HepG2 (cell line): Measurements from ENCODE around the gene SNRPB2.

Experiments
- ATF3 ChIP-seq: sonication (generic); formaldehyde crosslinking; IDR thresholded peaks from 2 replicates; pipeline ENCODE4 v1.4.0; 2020; ENCODE audit warnings: missing genetic modification reagents
- BRD4 ChIP-seq: sonication (generic); formaldehyde crosslinking; IDR thresholded peaks from 2 replicates; pipeline ENCODE4 v1.4.0; 2020; ENCODE audit warnings: missing genetic modification reagents
- CHD4 ChIP-seq: fragments of 200-600 bp; sonication (generic); IDR thresholded peaks from 2 replicates; pipeline ENCODE4 v1.7.0; 2017; ENCODE audit warnings: mild to moderate bottlenecking, low read length, borderline replicate concordance
- CTCF ChIP-seq: sonication (generic); formaldehyde crosslinking; IDR thresholded peaks from 2 replicates; pipeline ENCODE4 v1.5.0; 2020; ENCODE audit warnings: mild to moderate bottlenecking, missing genetic modification reagents, moderate library complexity
- EZH2 ChIP-seq: conservative IDR thresholded peaks from 2 replicates; pipeline ENCODE4 v1.6.1; 2012; ENCODE audit warnings: mild to moderate bottlenecking, low read depth, low read length, moderate library complexity
- FOXM1 ChIP-seq: sonication (generic); formaldehyde crosslinking; IDR thresholded peaks from 2 replicates; pipeline ENCODE4 v1.5.0; 2020; ENCODE audit warnings: missing genetic modification reagents
- HNRNPH1 ChIP-seq: fragments of 200-400 bp; formaldehyde crosslinking; optimal IDR thresholded peaks from 2 replicates; pipeline ENCODE3; 2017; ENCODE audit warnings: mild to moderate bottlenecking, low read depth, low read length
- MTA1 ChIP-seq: sonication (generic); formaldehyde crosslinking; IDR thresholded peaks from 2 replicates; pipeline ENCODE4 v1.4.0; 2020; ENCODE audit warnings: missing genetic modification reagents, mild to moderate bottlenecking, borderline replicate concordance
- NFRKB ChIP-seq: fragments of 450-650 bp; IDR thresholded peaks from 2 replicates; pipeline ENCODE4 v1.6.1; 2017
- REST ChIP-seq, 2 experiments: IDR thresholded peaks; 2 replicates each; pipeline ENCODE4 v1.6.1; 2011 to 2012; ENCODE audit warnings: low read length in 2 of 2, borderline replicate concordance in 1 of 2, low read depth in 1 of 2, mild to moderate bottlenecking in 1 of 2, moderate library complexity in 1 of 2
- SRF ChIP-seq: IDR thresholded peaks from 2 replicates; pipeline ENCODE4 v1.6.1; 2011; ENCODE audit warnings: mild to moderate bottlenecking, low read depth, low read length, moderate library complexity
- ZBTB1 ChIP-seq: sonication (generic); formaldehyde crosslinking; IDR thresholded peaks from 2 replicates; pipeline ENCODE4 v1.4.0; 2020; ENCODE audit warnings: missing genetic modification reagents, borderline replicate concordance
- ZNF567 ChIP-seq: sonication (generic); formaldehyde crosslinking; IDR thresholded peaks from 2 replicates; pipeline ENCODE4 v1.8.1; 2023; ENCODE audit warnings: mild to moderate bottlenecking, missing genetic modification reagents, borderline replicate concordance

GRCh38 chr20:16701296-16701695 lies 28.5 kb upstream of the SNRPB2 start:
- no peak for TF ChIP-seq ZBTB1 (CRISPR knock-in tag)
- TF ChIP-seq CTCF (CRISPR knock-in tag) = peak; percentile 56
- TF ChIP-seq EZH2 = no peak
- no peak for TF ChIP-seq FOXM1 (CRISPR knock-in tag)
- no peak for TF ChIP-seq SRF
- no peak for TF ChIP-seq HNRNPH1
- TF ChIP-seq MTA1 (CRISPR knock-in tag) = no peak
- TF ChIP-seq ATF3 (CRISPR knock-in tag) = no peak
- no peak for TF ChIP-seq CHD4
- TF ChIP-seq ZNF567 (CRISPR knock-in tag) = no peak
- TF ChIP-seq BRD4 (CRISPR knock-in tag) = no peak
- TF ChIP-seq NFRKB = no peak
- no peak for TF ChIP-seq REST (IDR thresholded peaks at IDR 0.05; ENCODE audit: borderline replicate concordance in 1 of 2, low read depth in 1 of 2, low read length in 2 of 2)
